ENCODE data around the gene FKBP10.
"Not testable (repeated sequence)": the region's sequence is repeated elsewhere in the genome, so short reads cannot be mapped to it uniquely, and the experiment has no call there.

The FKBP10 gene

DNA sequence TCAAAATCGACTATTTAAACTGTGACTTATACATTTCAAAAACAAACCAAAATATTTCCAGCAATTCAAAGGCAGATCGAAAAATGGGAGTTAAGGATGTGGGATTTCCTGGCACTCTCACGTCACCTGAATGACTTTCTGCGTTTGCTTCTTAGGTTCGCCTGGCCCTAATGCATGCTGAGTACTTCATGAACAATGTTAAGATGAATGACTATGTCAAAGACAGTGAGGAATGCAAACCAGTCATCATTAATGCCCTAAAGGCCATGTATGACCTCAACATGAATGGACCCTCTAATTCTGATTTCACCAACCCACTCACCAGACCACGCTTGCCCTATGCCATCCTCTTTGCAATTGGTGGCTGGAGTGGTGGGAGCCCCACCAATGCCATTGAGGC is 32.2 kb downstream of the FKBP10 start:
- no peak for DNase-seq

DNA sequence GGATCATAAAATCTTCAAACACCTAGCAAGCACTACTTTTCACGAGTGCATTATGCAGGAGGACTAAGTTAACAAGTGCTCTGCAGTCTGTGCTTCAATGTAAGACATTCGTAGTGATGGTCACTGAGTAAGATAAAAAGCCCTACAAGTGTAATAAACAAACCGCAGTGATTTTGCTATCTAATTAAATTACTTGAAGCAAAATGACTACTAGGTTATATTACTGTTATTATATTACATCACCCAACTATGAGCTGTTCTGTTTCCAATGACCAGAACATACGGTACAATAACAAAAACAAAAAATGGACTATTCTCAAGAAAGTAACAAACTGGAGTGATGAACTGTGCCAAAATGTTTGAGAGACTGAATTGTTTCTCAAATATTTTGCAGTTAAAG is 36.0 kb downstream of the FKBP10 start:
- DNase-seq = no peak

DNA sequence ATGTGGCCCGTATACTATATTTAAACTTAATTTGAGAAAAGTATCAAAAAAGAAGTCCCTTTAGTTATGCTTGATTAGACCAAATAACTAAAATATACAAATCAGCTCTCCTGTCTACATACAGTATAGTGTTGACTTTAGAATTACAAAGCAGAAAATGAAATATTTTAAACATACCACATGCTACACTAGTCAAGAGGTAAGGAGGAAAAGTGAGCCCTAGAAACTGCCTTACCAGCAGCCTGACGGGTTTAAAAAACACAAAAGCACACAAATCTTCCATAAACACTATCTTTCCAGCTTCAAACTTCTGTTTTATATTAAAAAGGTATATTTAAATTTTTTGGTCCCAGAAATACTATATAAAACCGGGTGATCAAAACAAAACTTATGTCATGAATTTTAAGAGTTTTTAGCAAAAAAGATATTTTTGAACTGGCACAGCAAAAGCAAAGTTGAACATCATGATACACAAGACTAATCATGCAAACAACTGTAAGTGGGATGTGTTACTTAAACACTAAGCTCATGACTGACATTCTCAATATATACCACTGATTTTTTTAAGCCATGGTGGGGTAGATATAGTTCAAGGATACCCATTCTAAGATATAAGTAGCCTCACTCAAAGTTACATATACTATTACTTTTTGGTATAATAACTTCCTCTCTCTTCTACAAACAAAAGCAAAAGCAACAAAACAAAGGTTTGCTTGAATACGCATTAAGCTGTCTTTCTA is 36.6 kb downstream of the FKBP10 start:
- no peak for DNase-seq

DNA sequence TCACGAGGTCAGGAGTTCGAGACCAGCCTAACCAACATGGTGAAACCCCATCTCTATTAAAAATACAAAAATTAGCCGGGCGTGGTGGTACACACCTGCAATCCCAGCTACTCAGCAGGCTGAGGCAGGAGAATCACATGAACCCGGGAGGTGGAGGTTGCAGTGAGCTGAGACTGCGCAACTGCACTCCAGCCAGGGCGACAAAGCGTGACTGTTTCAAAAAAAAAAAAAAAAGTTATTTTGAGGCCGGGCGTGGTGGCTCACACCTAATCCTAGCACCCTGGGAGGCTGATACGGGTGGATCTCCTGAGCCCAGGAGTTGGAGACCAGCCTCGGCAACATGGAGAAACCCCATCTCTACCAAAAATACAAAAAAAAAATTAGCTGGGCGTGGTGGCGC is 38.6 kb downstream of the FKBP10 start:
- not testable (repeated sequence) for DNase-seq

DNA sequence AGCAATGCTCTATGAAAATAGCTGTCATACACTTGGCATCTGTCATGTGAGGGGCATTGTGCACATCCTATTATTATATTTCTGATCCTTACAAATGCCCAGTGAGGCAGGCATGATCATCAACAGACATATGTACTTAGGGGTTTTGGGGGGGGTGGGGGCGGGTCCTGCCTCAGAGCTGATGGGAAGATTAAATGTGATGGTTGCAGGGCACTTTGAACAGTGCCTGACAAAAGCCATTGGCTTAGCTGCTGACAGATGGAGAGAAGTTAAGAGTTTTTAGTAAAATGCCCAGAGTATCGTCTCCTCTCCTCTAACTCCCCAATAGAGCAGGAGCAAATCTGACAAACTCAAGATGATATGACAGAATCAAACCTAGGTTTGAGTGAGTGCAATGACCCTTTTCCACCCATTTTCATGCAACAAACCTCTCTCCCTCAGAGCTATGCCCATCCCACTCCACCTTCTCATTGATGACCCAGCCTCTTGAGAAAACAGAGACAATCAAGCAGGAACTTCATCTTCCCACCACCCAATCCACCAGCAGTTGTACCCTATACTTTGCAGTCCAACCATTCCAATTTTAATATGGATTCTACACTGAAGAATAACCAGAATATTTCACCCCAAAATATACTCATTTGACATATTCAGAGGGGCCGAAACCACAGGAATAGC is 47.6 kb downstream of the FKBP10 start:
- no peak for DNase-seq

DNA sequence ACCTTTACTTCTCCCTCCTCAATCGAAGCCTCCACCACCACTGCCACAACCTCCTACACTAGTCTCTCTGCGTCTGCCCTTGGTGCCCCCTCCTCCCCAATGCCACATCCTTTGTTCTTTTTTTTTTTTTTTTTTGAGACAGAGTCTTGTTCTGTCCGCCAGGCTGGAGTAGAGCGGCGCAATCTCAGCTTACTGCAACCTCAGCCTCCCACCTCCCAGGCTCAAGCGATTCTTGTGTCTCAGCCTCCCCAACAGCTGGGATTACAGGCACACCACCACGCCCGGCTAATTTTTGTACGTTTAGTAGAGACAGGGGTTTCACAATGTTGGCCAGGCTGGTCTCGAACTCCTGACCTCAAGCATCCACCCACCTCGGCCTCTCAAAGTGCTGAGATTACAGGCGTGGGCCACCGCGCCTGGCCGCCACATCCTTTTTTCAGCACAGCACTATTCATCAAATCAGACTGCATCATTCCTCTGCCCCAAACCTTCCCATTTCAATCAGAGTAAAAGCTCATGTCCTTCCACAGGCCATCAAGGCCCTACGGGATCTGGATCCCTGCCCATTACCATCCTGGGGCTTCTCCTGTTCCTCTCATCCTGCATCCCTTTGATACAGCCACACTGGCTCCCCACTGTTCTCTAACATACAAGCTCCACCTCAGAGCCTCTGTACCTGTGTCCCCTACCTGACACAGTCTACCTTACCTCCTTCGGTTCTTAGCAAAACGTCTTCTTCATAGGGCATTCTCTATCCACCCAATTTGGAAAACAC is 50.5 kb downstream of the FKBP10 start:
- DNase-seq = peak in 1 of 2 donors; percentile 17

DNA sequence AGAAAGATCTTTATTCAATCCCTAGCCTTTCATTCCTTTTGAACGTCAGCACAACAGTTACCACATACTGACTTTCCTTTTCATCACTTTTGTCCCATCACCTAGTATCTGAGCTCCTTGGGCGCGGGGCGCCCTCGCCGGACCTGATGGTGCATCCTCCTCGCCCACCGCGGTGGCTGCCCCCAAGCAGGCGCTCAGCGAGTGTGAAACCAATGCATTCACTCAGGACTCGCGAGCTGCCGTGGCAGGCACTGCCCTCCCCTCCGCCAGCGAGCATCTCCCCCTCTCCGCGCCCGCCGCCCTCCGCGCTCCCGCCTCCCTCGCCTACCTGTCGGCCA is 51.7 kb downstream of the FKBP10 start:
- no peak for DNase-seq

DNA sequence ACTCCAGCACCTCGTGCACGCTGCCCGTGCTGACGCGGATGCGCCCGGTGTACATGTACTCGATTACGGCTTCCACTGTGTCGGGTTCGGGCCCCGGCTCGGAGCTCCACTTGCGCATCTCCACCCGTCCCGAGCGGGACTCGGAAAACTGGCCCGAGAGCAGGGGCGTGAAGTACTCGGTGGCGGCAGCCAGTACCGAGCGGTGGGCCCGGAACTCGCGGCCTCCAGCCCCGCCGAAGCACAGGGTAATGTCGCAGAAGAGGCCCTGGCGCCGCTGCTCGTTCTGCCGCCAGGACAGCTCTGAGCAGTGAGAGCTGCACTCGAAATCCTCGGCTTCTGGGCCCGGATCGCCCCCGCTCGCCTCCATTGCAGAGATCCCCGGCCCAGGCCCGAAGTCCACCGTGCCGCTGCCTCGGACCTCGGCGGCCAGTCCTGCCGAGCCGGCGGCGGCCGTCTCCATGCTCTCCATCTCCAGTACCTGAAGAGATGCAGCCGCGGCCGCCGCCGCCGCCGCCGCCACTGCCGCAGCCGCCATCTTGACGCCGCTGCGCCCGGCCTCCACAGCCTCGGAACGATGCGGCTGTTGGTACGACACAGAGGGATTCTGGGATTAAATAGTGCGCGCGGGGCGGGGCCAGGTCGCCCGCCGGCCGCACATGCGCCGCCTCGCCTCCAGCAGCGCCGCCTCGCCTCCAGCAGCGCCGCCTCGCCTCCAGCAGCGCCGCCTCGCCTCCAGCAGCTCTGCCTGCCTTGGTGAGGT is 52.2 kb downstream of the FKBP10 start, which contains the start of gene KLHL11:
KLHL11 (minus strand) TSS at position 588 of the 760 bp plus-strand sequence; CDS start at position 535, 53 bp downstream.
- peak; percentile 87 to 88 for DNase-seq

DNA sequence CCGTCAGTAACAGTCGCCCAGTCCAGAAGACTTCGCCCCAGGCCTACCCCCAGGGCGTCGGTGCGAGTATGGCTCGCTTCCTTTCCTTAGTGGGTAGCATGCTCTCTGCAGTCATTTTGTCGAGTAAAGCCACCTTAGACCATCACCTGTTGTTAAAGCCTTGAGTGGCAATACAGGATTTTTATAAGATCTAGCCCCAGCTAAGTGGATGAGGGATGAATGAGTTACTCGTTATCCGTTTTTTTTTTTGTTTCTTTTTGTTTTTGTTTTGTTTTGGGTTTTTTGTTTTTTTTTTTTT is 52.7 kb downstream of the FKBP10 start:
- DNase-seq = no peak

DNA sequence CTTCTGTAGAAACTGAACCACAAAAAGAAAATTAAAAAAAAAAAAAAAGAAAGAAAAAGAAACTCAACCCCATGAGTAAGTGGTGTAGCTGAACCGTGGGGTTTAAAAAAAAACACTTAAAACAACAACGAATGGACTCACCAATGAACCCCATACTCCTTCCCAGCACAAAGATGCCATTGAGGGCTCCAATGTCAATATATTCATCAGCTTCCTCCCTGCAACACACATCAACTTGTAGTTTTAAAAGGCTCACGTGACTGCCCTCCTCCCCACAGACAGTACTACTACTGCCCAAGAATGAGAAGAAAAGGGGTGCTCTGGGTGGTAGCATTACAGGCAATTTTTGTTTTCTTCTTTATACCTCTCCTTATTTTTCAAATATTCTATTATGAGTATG is 55.8 kb downstream of the FKBP10 start:
- DNase-seq = peak in 1 of 2 donors; percentile 3

DNA sequence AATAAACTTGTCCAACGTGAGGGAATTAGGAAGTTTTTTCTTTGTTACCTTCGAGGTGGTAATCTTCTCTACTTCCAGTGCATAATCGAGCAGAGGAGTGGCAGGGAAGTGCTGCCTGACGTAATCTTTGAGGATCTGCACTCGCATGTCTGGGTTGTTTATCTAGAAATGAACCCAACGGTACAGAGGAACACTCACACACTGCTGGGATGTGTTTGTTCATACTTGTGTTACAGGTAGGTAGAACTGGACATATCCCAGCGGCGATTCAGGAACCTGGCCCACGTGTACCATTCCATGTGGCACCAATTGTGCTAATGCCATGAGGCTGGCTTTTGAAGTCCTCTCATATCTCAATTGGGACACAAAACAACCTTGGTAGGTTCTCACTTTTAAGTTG is 56.6 kb downstream of the FKBP10 start:
- DNase-seq = no peak

DNA sequence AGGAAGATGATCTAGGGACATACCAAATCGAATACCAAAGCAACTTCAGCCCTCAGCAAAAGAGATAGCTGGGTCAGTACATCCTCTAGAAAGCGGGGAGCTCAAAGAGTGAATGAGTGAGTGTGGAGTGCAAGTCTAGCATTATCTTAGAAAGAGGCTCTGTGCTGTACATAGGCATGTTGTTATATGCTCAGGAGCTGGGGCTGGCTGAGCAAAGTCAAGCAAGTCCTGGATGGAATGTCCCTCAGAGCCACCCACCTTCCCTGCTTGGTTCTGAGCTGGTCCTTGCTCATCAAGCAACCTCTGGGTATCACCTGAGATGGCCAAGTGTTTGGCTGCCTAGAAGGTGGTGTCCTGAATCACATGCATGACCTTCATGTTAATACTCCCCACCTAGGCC is 57.3 kb downstream of the FKBP10 start:
- DNase-seq = no peak

DNA sequence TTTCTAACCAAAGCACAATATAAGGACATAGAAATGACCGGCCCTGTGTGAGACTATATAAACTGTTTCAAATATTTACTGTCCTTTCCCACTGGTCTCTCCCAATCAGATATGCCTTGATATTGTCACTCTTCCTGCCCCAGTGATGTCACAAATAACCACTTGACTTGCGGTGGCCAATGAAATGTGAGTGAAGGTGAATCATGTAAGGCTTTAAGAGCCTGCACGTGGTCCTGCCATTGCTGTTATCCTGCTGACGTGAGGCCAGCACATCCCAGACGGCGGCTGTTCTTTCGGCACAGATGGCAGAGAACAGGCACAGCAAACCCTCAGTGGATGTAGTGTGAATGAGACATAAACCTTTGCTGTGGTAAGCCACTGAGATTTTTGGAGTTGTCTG is 57.8 kb downstream of the FKBP10 start:
- DNase-seq = no peak

DNA sequence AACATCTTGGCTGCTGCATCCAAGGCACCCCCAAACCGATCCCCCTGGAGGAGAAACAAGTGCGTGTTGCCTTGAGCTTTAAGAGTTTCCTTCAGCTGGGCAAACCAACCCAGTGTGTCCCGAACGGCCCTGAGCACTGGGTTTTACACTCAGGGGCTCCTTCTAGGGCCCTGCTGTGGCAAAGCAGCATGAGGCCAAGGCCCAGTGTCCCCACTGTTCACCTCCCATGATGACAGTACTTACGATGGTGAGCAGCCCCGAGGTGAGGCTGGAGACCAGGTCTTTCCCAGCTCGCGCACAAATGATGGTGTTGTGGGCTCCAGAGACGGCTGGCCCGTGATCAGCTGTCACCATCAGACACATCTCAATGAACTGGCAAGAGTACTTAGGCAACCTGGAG is 59.0 kb downstream of the FKBP10 start:
- no peak for DNase-seq
